ENCODE results near the gene VCL.
"Not testable (repeated sequence)": the region's sequence is repeated elsewhere in the genome, so short reads cannot be mapped to it uniquely, and the experiment has no call there.

- TF ChIP-seq HDGF (IDR thresholded peaks at IDR 0.05; ENCODE audit: borderline replicate concordance); TARDBP (IDR thresholded peaks at IDR 0.05); ZNF384 (IDR thresholded peaks at IDR 0.05); ELF4 (IDR thresholded peaks at IDR 0.05); FOXK2 (IDR thresholded peaks at IDR 0.05); CTBP1 (IDR thresholded peaks at IDR 0.05; ENCODE audit: borderline replicate concordance); FOXA1 (IDR thresholded peaks at IDR 0.05); PKNOX1 (IDR thresholded peaks at IDR 0.05): not testable (repeated sequence)
Measured at GRCh38 chr10:73965267-73965889, 32.5 kb upstream of the VCL start.

All from HEK293T (cell line).